Right lobe of liver (tissue), 6 donors: ENCODE results near the gene P4HA2. TPM values are rescaled to one million over a fixed set of nuclear protein-coding genes. Genes with fewer than 3 reads are reported as not detected.

Experiments used
- ATAC-seq, 4 donors: fragments of 200-7000 bp; cut with Tn5 transposase; one replicate each; pipeline ENCODE4 v1.9.1; 2020; ENCODE audit warnings: mild to moderate bottlenecking in 4 of 4, moderate library complexity in 4 of 4
- DNase-seq, 3 donors: peaks; one replicate each; pipeline ENCODE4 v3.0.0-alpha.2; 2020
- H3K27ac ChIP-seq, 3 donors: fragments of 200-600 bp; one replicate each; pipeline ENCODE4 v1.8.0; 2022
- H3K27me3 ChIP-seq, 2 donors: fragments of 200-600 bp; one replicate each; pipeline ENCODE4 v1.8.0; 2022
- H3K36me3 ChIP-seq, 4 donors: fragments of 200-600 bp; sonication (generic) in 1 of 4; one replicate each; pipeline versions ENCODE4 v1.5.1 to v1.8.0; 2017 to 2022; ENCODE audit warnings: control low read depth in 1 of 4
- H3K4me1 ChIP-seq, 4 donors: fragments of 200-600 bp; sonication (generic) in 1 of 4; one replicate each; pipeline versions ENCODE4 v1.5.1 to v1.8.0; 2017 to 2022; ENCODE audit warnings: control low read depth in 1 of 4
- H3K4me3 ChIP-seq, 3 donors: fragments of 200-600 bp; one replicate each; pipeline ENCODE4 v1.8.0; 2022
- H3K9me3 ChIP-seq, 4 donors: fragments of 200-600 bp; sonication (generic) in 1 of 4; one replicate each; pipeline versions ENCODE4 v1.5.1 to v1.8.0; 2017 to 2022; ENCODE audit warnings: control low read depth in 1 of 4
- CTCF ChIP-seq, 4 donors: fragments of 200-600 bp in 3 of 4; fragments of 450-650 bp in 1 of 4; IDR thresholded peaks; one replicate each; pipeline versions ENCODE4 v1.5.1 to v1.8.0; 2016 to 2022; ENCODE audit warnings: antibody characterized with exemption in 4 of 4, mild to moderate bottlenecking in 2 of 4
- POLR2A ChIP-seq: fragments of 450-650 bp; IDR thresholded peaks from one replicate; pipeline ENCODE4 v1.6.1; 2017; ENCODE audit warnings: antibody characterized with exemption, mild to moderate bottlenecking
- WGBS: methylation state at CpG from one replicate; pipeline ENCODE4 v1.1.6; 2018; ENCODE audit warnings: low coverage, low lambda C conversion rate; ENCODE audit not compliant: insufficient coverage; ENCODE audit errors: missing lambda C conversion rate; 5-methylcytosine and 5-hydroxymethylcytosine counted together
- intact Hi-C, 2 donors: fragments of 100-400 bp; cut with DNase I; formaldehyde crosslinking; loops; one replicate each; pipeline versions ENCODE4 v1.11.2 to v1.14.1; 2022
- total RNA-seq, 6 experiments: library from RNA; depleted of rRNA in 2 of 6; stranded (reverse); fragments of >200 nt in 2 of 6; fragmentation: NEBNext Ultra II Directional in 3 of 6; extraction: Animal tissue kit (Norgen Biotek cat#: 25700) in 3 of 6; gene quantifications; one replicate each; pipeline versions ENCODE4 v1.1.0 to v1.2.4, GENCODE V29; 2016 to 2023
- donor health status: DM: no; HTN: yes; CAD: no.
- donor health status: DM: no; HTN: no; CAD: no.
- donor health status: DM: no; HTN: no; CAD: no.
- donor health status: DM: no; HTN: yes; CAD: no.
- donor health status: DM: no; HTN: yes; CAD: no.

The P4HA2 gene
- total RNA-seq, 6 experiments from 2014 or later: 11.5 to 23.2 (median 16.5) TPM

GRCh38 chr5:132264546-132265335, 37.1 kb upstream of the P4HA2 start:
- no peaks in the 10 kb centered on the region for H3K36me3 ChIP-seq
- intact Hi-C loops: no loop called here
- WGBS: 69% methylated on average over 2 of the region's 4 CpGs
- no peaks in the 10 kb centered on the region for H3K27me3 ChIP-seq
- H3K4me1 ChIP-seq: no peaks in the 10 kb centered on the region
- ATAC-seq (no peak), DNase-seq (peak in 1 of 3 donors; percentile 25)
- no peak overlapping the region for H3K27ac ChIP-seq
- H3K9me3 ChIP-seq: no peaks in the 10 kb centered on the region
- TF ChIP-seq POLR2A: no peak
- no peak overlapping the region for H3K4me3 ChIP-seq

- DNase-seq (peak in 1 of 3 donors; percentile 34), ATAC-seq (peak in 1 of 4 donors; percentile 60)
- no peak overlapping the region for H3K27ac ChIP-seq
- WGBS: 49% methylated on average over 2 of the region's 7 CpGs
- H3K36me3 ChIP-seq: no peaks in the 10 kb centered on the region
- intact Hi-C loops: no loop called here
- H3K4me3 ChIP-seq: no peak overlapping the region
- H3K27me3 ChIP-seq: no peaks in the 10 kb centered on the region
- H3K9me3 ChIP-seq: no peaks in the 10 kb centered on the region
- no peaks in the 10 kb centered on the region for H3K4me1 ChIP-seq
- no peak for TF ChIP-seq POLR2A
- TF ChIP-seq CTCF (IDR thresholded peaks at IDR 0.05): no peak
Measured at GRCh38 chr5:132263548-132264261, 36.1 kb upstream of the P4HA2 start.

GRCh38 chr5:132262882-132263547, 35.4 kb upstream of the P4HA2 start:
- TF ChIP-seq CTCF (IDR thresholded peaks at IDR 0.05): no peak
- no peak for TF ChIP-seq POLR2A
- H3K36me3 ChIP-seq: no peaks in the 10 kb centered on the region
- no peaks in the 10 kb centered on the region for H3K4me1 ChIP-seq
- DNase-seq: peak in 1 of 3 donors; percentile 15
- no peaks in the 10 kb centered on the region for H3K27me3 ChIP-seq
- intact Hi-C loops: no loop called here
- H3K27ac ChIP-seq: no peak overlapping the region
- ATAC-seq: no peak
- no peaks in the 10 kb centered on the region for H3K9me3 ChIP-seq
- no CpG with 5 or more reads among the region's 2 CpGs for WGBS
- H3K4me3 ChIP-seq: no peak overlapping the region

- no CpG with 5 or more reads among the region's 7 CpGs for WGBS
- TF ChIP-seq CTCF (IDR thresholded peaks at IDR 0.05) (no peak), POLR2A (no peak)
- intact Hi-C loops: no loop called here
- Histone ChIP-seq H3K36me3 (no peaks in the 10 kb centered on the region), H3K27ac (no peak overlapping the region), H3K27me3 (no peaks in the 10 kb centered on the region), H3K4me3 (no peak overlapping the region), H3K9me3 (no peaks in the 10 kb centered on the region), H3K4me1 (peaks cover 0 to 2% (median 0%) of the 10 kb centered on the region in 4 donors)
- ATAC-seq: no peak
- DNase-seq: peak in 1 of 3 donors; percentile 41
Measured at GRCh38 chr5:132261881-132262845, 34.5 kb upstream of the P4HA2 start.
